Neural crest cell (in vitro differentiated cells): ENCODE data around the gene SLC27A5. TPM values are rescaled to one million over a fixed set of nuclear protein-coding genes. Genes with fewer than 3 reads are reported as not detected.

Experiments
- microRNA-seq: library from miRNA; unstranded; fragments of <30 nt; microRNA quantifications from one replicate; pipeline ENCODE4, GENCODE V29; 2020
- total RNA-seq: library from RNA; stranded (reverse); gene quantifications from 2 replicates; pipeline ENCODE4 v1.2.1, GENCODE V29; 2021

Gene SLC27A5
- total RNA-seq, 1 donor from 2014 or later: 17.5 TPM

Small RNAs within 50 kb of the gene (microRNA-seq; reads per million reads assigned to microRNA genes)
- gene MIR6807: 40.3 reads per million, percentile 47 among the genes with 10 or more reads in this experiment

Other genes with a start within 250 kb of the SLC27A5 start
- 20.0 and 20.5 TPM in 2 replicates for gene ZNF8, start 233.0 kb downstream of the SLC27A5 start, total RNA-seq
- 46.4 and 47.6 TPM in 2 replicates for gene ERVK3-1, start 206.6 kb downstream of the SLC27A5 start, total RNA-seq
- gene ZSCAN22, start 185.0 kb downstream of the SLC27A5 start, total RNA-seq: 6.2 and 6.3 TPM in 2 replicates
- gene A1BG, start 158.5 kb downstream of the SLC27A5 start, total RNA-seq: 17.6 and 17.8 TPM in 2 replicates
- 8.4 and 9.1 TPM in 2 replicates for gene ZNF497, start 149.2 kb downstream of the SLC27A5 start, total RNA-seq
- 4.5 and 5.0 TPM in 2 replicates for gene ZNF837, start 131.0 kb downstream of the SLC27A5 start, total RNA-seq
- gene RPS5, start 124.7 kb downstream of the SLC27A5 start, total RNA-seq: 1,209 and 1,215 TPM in 2 replicates
- 1.5 and 1.6 TPM in 2 replicates for gene RNF225, start 116.3 kb downstream of the SLC27A5 start, total RNA-seq
- 28.4 and 31.1 TPM in 2 replicates for gene ZNF584, start 103.3 kb downstream of the SLC27A5 start, total RNA-seq
- 0.28 and 0.52 TPM in 2 replicates for gene ZNF132, start 71.8 kb downstream of the SLC27A5 start, total RNA-seq
- gene ZNF324B, start 60.4 kb downstream of the SLC27A5 start, total RNA-seq: 11.9 and 14.8 TPM in 2 replicates
- gene ZNF324, start 44.9 kb downstream of the SLC27A5 start, total RNA-seq: 17.5 and 18.8 TPM in 2 replicates
- gene ZNF446, start 35.6 kb downstream of the SLC27A5 start, total RNA-seq: 16.5 and 18.6 TPM in 2 replicates
- 24.1 and 27.3 TPM in 2 replicates for gene ZBTB45, start 7.8 kb upstream of the SLC27A5 start, total RNA-seq
- 964 and 1,000 TPM in 2 replicates for gene TRIM28, start 32.1 kb upstream of the SLC27A5 start, total RNA-seq
- 61.6 and 64.6 TPM in 2 replicates for gene CHMP2A, start 43.1 kb upstream of the SLC27A5 start, total RNA-seq
- 113 and 119 TPM in 2 replicates for gene UBE2M, start 46.6 kb upstream of the SLC27A5 start, total RNA-seq
- 40.5 and 43.3 TPM in 2 replicates for gene MZF1, start 61.3 kb upstream of the SLC27A5 start, total RNA-seq